Lung microvascular endothelial cell (primary cell): ENCODE results near the gene NRTN. TPM values are rescaled to one million over a fixed set of nuclear protein-coding genes. Genes with fewer than 3 reads are reported as not detected.
A peak's percentile ranks its signal among the peaks of the same experiment; 100 is the strongest.

Experiments used
- DNase-seq, 2 donors: peaks; one replicate each; pipeline versions ENCODE4 v3.0.0 to v3.0.0-alpha.2; 2010; ENCODE audit warnings: low read depth in 2 of 2
- total RNA-seq: library from RNA; depleted of rRNA; stranded (reverse); fragments of >200 nt; gene quantifications from 2 replicates; pipeline ENCODE4 v1.2.1, GENCODE V29; 2014

NRTN gene
- total RNA-seq, 1 donor from 2014 or later = 0.99 TPM

DNA sequence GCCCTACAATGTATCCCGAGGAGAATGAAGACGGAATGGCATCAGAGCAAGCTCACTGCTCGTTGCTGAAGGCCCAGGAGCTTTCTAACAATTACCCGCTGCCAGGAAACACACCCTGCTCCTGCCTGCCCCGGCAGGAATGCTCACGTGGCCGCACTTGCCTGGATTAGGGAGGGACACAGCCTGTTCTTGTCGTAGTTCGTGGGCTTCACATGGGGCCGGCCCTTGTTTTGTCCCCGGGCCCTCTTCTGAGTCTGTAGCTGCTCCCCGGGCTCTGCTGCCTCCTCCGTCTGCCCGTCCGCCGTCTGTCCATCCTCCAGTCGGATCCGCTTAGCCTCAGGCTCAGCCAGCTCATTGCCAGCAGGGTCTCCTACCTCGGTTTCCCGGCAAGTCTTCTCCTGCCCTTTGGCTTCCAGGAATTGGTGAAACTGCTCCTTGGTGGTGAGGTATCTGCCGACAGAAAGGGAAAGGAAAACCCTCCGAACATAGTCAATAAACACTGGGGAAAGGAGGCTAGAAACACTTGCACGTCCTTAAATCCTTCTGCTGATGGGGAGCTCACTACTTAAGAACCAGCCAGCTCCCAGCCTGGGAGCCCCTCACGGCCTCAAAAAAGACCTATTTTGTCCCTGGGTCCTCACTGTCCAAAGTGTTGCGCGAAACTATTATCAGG lies 14.8 kb upstream of the NRTN start:
- no peak for DNase-seq

- peak; percentile 99 to 100 for DNase-seq
These were observed 14.0 kb upstream of the NRTN start, which contains the start of gene DUS3L for GRCh38 chr19:5790559-5791520. Gene DUS3L (minus strand): TSS chr19:5791163. CDS start chr19:5791141, 22 bp downstream.

GRCh38 chr19:5792224-5792623 lies 12.6 kb upstream of the NRTN start:
- DNase-seq = no peak

- no peak for DNase-seq
These were observed 11.7 kb upstream of the NRTN start for GRCh38 chr19:5793188-5793587.

- DNase-seq = no peak
These were observed 9.4 kb upstream of the NRTN start for GRCh38 chr19:5795382-5795919.

DNA sequence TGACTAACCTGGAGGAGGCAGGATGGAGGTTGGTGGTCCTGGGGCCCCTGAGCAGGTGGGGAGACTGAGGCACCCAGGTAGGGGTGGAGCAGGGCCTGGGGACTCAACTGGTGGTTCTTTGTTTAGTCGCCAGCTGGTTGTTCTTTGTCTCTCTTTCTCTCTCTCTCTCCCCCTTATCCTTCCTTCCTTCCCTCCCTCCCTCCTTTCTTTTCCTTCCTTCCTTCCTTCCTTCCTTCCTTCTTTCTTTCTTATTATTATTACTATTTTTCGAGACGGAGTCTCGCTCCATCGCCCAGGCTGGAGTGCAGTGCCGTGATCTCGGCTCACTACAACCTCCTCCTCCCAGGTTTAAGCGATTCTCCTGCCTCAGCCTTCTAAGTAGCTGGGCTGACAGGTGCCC lies 6.6 kb upstream of the NRTN start:
- DNase-seq = no peak

DNA sequence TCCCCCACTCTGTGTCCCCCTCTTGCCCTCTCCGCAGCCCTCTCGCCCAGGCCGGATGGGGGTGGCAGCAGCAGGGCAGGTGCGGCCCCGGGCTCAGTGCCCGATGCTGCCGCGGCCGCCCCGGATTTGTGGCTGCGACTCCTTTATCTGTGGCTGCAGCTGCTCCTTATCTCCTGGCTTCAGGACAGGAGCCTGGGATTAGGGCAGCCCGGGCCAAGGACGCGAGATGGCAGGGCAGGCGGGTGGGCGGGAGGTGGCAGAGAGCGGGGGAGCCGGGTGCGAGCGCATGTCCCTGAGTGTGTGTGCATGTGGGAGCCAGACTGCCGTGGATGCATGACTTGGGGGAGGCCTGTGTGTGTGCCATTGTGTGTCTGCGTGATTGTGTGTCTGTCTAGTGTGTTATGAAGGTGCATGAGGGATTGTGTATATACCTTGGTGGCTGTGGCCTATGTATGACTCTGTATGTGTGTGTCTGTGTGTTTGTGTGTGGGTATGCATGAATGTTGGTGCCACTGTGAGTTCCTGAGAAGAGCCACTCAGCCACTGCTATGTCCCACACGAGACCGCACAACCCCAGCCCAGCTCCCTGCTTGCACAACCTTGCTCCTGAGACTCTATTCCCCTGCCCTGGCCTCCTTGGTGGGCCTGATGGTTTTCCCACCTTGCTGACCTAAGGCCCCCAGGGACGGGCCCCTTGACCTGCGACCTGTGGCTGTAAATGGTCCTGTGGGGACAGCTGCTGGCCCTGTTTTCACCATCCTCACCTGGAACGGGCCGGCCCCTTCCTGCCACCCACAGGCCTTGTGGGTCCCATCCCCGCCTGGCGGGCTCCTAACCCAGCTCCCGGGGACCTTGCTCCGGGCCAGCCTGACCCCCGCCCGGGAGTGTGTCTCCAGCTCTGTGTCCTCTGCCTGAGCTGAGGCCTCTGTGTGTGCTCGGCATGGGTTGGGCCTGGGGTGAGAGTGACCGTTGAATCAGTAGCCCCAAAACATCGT lies 5.3 kb upstream of the NRTN start:
- DNase-seq = no peak

GRCh38 chr19:5800361-5801270 lies 4.3 kb upstream of the NRTN start:
- no peak for DNase-seq

GRCh38 chr19:5801796-5802619 lies 2.9 kb upstream of the NRTN start:
- no peak for DNase-seq

DNA sequence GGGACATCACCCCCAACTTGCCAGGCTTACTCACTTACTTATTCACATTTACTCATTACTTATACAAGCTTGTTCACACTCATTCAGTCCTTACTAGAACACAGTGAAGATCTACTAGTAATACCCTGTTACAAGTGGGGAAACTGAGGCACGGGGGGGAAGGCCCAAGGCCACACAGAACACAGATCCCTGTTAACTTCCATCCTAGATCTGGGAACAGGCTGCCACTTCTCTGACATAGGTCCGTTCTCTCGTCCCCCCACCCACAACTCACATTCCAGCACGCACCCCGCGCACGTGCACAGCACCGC lies 1.5 kb upstream of the NRTN start:
- DNase-seq = no peak

GRCh38 chr19:5803752-5804515 lies 933 bp upstream of the NRTN start:
- DNase-seq = peak; percentile 81 to 92

DNA sequence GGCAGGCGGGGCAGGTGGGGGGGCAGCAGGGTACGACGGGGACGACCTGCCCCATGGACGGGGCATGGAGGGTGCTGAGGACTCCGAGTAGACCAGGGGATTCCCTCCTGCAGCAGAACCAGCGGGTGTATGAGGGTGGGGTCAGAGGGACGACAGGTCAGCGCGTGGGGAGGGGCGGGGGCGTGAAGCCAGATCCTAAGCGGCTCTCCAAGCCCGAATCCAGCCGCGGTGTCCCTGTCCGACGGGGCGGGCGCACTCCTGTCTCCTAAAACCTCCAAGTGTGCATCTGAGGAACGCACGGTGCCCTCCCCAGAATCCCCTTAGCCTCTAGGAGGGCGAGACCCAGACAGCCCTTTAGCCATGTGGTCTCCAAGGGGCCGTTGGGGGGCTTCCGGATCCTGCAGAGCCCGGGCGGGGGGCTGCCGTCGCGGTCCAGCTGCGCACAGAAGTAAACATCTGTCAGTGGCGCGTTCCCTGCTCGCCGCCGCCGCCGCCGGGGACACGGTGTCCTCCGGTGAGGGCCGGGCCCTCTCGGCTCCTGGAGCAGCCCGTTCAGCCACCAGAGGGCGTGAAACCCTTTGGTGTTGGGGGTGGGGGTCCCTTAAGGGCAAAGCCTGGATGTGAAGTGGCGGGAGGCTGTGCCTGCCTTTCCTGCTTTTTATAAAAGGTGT lies 730 bp downstream of the NRTN start:
- DNase-seq = peak; percentile 24 to 68

GRCh38 chr19:5806133-5806489 lies 1.2 kb downstream of the NRTN start:
- DNase-seq = no peak

DNA sequence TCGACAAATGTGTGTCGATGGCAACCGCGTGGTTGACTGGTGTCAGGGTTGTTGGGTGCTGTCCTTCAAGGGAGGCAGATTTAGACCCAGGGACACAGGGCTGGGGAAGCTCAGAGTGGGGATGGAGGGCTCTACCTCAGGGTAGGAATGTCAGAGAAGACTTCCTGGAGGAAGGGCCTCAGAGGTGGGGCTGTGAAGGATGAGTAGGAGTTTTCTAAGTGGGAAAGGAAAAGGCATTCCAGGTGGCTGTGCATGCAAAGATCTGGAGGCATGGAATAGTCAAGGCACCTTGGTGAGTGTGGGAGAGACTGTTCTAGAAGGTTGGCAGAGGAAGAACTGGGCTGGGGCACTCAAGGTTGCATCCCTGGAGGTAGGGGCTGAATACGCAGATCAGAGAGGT lies 2.0 kb downstream of the NRTN start:
- no peak for DNase-seq

- DNase-seq = no peak
These were observed 3.4 kb downstream of the NRTN start for GRCh38 chr19:5808120-5808816.

DNA sequence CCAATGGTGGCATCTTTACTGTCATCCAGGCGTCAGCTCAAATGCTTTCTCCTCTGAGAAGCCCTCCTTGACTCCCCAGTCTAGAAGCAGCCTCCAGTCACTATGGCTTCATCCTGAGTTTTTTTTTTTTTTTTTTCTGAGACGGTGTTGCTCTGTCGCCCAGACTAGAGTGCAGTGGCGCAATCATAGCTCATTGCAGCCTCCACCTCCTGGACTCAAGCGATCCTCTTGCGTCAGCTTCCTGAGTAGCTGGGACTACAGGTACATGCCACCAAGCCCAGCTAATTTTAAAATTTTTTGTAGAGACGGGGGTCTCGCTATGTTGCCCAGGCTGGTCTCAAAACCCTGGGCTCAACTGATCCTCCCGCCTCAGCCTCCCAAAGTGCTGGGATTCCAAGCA lies 4.2 kb downstream of the NRTN start:
- DNase-seq = no peak

DNA sequence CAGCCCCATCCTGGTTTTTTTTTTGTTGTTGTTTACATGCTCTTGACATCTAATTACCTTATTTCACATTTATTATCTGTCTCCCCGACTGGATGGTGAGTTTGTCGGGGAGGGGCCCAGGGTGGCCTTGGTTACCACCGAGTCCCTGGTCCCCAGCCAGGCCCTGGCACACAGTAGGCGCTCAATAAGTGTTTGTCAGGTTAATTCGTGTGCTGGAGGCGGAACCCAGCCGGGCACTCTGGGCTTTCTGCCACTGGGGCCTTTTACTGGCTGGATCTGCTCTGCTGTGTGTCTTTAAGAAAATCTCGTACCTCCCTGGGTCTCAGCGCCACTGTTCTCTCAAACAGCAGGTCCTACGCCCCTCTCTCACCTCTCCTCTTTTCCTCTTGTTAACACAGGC lies 4.6 kb downstream of the NRTN start:
- DNase-seq = no peak

- DNase-seq = no peak
These were observed 6.2 kb downstream of the NRTN start for GRCh38 chr19:5811117-5811516.
